GM19193 (cell line): ENCODE measurements around the gene RNU6-9.

Source experiments
- POLR2A ChIP-seq: IDR thresholded peaks from 4 replicates; pipeline ENCODE4 v1.6.1; 2011; ENCODE audit not compliant: insufficient read depth, insufficient read length; ENCODE audit errors: extremely low read depth

The RNU6-9 gene

DNA sequence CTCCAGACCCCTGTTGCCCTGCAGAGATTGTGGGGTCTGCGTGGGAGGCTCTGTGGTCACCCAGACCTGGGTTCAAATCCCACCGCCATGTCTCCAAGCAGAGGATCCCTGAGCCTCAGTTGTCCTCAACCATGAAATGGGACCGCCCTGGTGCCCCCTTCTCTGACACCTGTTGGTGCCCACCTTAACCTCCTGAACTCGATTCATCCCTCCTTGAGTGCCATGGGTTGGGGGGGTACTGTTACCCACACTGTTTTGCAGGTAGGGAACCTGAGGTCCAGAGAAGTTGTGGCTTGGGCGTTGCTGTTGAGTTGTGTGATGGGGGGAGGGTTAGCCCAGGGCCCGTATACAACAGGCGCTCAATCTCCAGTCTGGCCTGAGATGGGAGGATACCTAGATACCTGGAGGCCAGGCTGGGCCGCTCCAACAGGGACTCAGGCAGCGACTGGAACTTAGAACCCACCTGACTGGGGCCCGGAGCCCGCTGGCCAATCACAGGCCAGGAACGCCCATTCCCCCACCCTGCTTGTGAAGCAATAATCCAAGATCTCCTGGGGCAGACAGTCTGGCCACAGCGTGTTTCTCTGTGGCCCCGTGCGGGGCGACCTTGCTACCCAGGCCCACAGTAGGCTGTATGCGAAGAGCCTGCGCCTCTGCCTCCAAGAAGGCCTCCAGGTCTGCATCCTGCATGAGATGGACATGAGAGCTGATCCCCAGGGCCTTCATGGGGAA is 35.4 kb downstream of the RNU6-9 start:
- TF ChIP-seq POLR2A = no peak

DNA sequence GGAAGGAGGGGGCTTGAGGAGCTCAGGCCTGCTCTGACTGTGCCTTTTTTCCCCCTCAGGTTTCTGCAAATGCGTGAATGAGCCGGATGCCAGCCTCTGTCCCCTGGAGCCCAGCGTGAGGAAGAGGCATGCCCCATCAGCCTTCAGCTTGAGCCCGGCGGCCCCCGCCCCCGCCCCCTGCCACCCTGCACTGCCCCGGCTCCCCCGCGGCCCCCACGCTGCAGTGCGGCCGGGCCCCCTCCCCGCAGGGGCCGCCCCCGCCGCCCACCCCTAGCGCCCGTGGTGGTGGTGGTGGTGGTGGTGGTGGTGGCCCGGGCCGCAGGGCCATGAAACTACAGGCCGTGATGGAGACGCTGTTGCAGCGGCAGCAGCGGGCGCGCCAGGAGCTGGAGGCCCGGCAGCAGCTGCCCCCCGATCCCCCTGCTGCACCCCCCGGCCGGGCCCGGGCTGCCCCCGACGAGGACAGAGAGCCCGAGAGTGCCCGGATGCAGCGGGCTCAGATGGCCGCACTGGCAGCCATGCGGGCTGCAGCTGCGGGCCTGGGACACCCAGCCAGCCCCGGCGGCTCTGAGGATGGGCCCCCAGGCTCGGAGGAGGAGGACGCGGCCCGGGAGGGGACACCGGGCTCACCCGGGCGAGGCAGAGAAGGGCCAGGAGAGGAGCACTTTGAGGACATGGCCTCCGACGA is 36.1 kb downstream of the RNU6-9 start:
- no peak for TF ChIP-seq POLR2A

DNA sequence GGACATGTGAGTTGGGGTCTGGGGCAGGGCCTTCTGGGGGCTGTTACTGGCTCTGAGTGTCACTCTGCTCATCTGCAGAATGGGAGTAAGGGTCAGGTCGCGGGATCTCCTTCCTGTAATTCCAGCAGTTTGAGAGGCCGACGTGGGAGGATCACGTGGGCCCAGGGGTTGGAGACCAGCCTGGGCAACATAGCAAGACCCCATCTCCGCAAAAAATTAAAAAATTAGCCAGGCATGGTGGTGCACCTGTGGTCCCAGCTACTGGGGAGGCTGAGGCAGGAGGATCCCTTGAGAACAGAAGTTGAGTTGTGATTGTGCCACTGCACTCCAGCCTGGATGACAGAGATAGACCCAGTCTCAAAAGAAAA is 36.6 kb downstream of the RNU6-9 start:
- no peak for TF ChIP-seq POLR2A

DNA sequence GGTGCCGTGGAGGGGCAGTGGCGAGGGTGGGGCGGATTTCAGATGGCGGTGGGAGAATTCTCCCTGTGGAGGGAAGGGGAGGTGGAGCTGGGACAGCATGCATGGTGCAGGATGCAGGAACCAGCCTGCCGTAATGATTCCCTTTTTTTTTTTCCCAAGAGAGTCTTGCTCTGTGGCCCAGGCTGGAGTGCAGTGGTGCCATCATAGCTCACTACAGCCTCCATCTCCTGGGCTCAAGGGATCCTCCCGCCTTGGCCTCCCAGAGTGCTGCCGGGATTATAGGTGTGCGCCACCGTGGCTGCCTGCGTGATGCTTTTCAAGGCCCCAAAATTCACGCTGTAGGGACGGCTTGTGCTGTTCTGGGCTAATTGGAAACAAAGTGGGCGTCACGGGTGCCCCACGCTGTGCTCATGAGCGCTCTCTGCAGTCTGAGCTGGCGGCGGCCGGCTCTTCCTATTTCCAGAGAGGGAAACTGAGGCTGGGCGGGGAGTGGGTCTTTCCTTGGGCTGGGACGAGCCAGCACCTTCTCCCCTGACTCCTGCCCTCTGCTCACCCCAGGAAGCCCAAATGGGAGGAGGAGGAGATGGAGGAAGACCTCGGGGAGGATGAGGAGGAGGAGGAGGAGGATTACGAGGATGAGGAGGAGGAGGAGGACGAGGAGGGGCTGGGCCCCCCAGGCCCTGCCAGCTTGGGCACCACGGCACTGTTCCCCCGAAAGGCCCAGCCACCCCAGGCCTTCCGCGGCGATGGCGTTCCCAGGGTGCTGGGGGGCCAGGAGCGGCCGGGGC is 38.8 kb downstream of the RNU6-9 start:
- no peak for TF ChIP-seq POLR2A

DNA sequence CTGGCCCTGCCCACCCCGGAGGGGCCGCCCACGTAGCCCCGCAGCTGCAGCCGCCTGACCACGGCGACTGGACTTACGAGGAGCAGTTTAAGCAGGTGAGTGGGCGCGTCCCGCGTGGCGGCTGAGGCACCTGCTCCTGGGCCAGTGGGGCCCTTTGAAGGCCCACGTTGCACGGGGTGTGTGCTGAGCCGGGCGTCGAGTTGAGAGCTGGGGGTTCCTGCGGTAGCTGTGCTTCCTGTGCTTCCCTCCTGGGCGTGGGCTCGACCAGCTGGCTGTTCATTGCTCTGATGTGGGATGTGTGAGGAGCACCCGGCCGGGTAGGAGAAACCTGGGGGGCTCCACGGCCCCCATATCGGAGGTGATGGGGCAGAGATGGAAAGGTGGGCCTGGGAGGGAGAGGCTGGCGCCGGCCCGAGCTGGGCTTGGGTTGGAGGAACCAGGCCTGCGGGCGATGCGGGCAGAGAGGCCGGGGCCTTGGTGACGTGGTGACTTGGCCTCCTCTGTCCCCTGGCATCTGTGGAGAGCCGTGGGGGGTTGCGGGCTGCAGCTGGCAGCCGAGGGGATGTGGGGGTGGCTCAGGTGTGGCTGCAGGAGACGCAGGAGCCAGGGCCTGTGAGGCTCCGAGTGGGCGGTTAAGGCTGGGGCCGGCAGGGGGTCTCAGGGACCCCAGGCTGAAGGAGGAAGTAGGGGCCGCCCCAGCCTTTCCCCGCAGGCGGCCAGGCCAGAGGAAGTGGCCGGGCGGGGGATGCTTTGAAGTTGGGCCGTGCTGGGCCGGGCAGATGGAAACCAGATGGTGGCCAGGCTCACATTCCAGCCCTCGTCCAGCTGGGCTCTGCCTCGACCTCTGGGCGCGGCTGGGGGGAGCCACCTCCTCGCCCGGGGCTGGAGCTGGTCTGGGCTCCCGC is 39.6 kb downstream of the RNU6-9 start:
- peak; percentile 25 for TF ChIP-seq POLR2A

DNA sequence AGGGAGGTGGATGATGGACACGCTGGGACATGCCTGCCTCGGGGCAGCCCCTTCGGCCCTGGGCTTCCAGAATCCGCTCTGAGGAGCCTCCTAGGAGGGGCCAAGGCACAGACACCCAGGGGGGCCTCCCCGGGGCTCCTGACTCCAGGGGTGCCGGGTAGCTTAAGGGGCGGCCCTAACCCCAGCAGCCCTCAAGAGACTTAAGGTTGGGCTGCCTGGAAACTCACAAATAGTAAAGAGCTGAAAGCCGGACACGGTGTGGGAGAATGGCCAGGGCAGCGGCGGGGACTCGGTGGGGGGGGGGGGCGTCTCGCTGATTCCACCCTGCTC is 40.2 kb downstream of the RNU6-9 start:
- no peak for TF ChIP-seq POLR2A

DNA sequence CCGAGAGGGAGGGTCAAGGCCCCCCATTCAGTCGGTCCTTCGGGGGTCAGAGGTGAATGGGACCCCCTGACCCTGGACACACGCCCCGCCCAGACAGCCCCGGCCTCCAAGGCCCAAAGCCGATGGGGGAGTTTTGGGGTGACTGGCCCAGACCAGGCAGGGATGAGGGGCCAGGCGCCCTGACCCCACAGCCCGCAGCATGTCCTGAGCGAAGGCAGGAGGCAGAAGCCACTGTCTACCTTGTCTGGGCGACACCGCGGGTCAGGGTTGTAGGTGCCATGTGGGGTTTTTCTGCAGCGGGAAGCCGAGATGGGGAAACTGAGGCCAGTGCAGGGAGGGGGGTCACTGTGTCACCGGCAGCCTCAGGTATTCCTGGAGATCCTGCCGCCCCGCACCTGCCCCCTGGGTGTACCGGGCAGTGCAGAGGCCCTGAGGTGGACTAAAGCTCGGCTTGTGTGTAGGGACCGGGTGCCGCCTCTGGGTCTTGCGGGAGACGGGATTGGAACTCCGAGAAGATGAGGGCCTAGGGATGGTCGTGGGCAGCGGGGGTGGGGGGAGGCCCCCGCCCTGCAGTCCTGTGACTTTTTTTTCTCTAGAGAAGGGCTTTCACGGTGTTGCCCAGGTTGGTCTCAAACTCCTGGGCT is 41.0 kb downstream of the RNU6-9 start:
- no peak for TF ChIP-seq POLR2A

DNA sequence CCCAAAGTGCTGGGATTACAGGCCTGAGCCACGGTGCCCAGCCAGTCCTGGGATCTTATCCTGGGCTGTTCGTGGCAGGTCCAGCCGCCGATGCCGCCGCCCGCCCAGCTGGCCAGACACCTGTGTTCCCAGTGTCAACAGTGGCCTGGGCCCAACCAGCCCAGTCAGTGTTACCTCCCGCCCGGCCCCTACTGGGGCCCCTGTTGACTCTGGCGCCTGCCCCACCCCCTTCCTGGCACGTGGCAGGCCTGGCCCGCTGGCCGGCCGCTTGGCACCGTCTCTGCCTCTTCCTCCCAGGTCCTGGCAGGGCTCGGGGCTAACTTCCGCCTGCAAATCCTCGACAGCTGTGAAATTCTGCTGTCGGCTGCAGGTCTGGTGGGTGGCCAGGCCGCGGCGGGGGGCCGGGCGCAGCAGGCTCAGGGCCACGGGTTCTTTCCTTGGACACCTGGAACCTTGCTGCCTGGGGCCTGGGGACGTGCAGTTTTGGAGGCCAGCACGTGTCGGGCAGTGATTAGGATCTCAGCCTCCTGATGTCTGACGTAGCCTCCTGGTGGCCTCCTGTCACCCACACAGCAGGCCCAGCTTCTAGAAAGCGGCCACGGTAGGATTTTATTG is 41.7 kb downstream of the RNU6-9 start:
- TF ChIP-seq POLR2A = no peak

DNA sequence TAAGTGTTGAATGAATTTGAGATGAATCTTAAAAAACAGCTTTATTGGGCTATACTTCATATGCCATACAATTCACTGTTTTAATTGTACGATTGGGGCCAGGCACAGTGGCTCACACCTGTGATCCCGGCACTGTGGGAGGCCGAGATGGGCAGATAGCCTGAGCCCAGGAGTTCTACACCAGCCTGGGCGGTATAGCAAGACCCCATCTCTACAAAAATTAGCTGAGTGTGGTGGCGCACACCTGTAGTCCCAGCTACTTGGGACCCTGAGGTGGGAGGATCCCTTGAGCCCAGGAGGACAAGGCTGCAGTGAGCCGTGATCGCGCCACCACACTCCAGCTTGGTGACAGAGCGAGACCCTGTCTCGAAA is 42.9 kb downstream of the RNU6-9 start:
- TF ChIP-seq POLR2A = no peak

DNA sequence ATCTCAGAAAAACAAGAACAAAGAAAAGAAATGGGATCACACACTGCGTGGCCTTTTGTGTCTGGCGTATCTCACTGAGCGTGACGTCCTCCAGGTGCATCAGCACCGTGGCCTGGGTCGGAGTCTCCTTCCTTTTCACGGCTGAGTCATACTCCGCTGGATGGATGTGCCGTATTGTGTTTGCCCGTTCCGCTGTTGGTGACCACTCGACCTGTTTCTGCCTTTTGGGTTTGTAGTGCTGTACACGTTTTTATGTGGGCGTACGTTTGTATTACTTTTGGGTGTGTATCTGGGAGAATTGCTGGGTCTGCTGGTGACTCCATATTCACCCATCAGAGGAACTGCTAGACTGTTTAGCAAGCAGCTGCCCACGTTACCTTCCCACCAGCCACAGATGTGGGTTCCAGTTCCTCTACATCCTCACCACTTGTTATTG is 44.0 kb downstream of the RNU6-9 start:
- peak; percentile 18 for TF ChIP-seq POLR2A

DNA sequence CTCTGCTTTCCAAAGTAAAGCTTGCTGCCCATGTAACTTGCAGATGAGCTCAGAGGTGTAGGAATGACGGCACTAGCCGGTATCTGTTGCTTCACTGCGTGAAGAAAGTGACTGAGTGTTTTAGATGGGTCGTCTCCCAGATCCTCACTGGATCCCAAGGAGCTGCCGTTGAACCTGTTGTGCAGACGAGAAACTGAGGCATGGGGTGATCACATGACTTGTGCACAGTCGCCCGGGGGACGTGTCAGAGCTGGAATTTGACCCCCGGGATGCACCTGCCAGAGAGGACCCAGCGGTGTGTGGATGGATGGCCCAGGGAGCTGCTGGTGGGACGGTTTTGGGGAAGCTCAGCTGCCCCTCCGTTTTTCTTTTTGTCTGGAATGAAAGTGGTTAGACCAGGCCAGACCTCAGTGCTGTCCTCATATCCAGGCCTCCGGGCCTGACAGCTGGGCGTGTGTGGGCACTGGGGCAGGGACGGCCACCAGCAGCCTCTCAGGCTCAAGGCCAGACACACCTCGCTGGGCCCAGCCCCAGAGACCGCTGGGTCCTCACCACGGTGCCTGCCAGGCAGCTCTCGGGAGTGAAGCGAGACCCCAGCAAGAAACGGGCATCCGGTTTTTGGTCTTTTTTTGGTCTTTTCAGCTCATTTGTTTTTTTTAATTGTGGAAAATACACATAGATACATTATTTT is 45.1 kb downstream of the RNU6-9 start:
- TF ChIP-seq POLR2A = no peak

DNA sequence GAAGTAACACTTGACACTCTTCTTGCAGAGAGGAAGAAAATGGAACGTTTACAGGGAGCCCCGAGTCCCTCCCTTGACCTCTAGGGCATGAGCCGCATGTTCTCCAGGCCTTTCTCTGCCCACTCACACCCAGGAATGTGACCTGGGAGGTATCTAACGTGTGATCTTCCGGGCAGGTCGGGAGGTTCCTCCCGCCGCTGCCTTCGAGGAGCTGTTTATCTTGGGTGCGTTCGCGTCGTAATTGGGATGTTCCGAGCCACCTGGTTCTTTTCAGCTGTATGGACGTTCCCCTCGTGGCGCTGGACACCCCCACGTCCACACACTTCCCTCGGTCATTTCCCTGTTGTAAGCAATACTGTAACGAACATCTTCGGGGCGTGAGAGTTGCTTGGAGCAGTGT is 46.2 kb downstream of the RNU6-9 start:
- TF ChIP-seq POLR2A = no peak

DNA sequence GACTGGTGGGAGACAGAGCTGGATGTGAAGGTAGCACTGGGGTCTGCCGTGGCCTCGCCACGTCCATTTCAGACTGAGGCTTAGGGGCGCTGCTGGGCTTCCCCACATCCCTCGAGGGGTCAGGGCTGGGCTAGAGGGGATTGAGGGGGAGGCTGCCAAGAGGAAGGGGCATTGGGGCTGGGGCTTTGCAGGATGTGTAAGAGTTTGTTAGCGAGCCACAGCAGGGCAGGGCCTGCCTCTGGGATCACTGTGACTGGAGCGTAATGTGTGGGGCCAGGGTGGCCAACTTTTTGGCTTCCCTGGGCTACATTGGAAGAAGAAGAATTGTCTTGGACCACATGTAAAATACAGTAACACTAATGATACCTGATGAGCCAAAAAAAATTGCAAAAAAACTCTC is 46.6 kb downstream of the RNU6-9 start:
- no peak for TF ChIP-seq POLR2A
